Suprapubic skin (tissue), 4 donors: ENCODE results near the gene RNF144B. TPM values are rescaled to one million over a fixed set of nuclear protein-coding genes. Genes with fewer than 3 reads are reported as not detected.
A peak's percentile ranks its signal among the peaks of the same experiment; 100 is the strongest.

Source experiments
- DNase-seq, 2 donors: peaks; one replicate each; pipeline ENCODE4 v3.0.0-alpha.2; 2019; ENCODE audit warnings: low spot score in 2 of 2
- H3K27ac ChIP-seq: fragments of 200-600 bp; sonication (generic); one replicate; pipeline ENCODE4 v1.5.1; 2019
- H3K27me3 ChIP-seq: fragments of 200-600 bp; sonication (generic); one replicate; pipeline ENCODE4 v1.5.1; 2019
- H3K36me3 ChIP-seq: fragments of 200-600 bp; sonication (generic); one replicate; pipeline ENCODE4 v1.5.1; 2019
- H3K4me1 ChIP-seq: fragments of 200-600 bp; sonication (generic); one replicate; pipeline ENCODE4 v1.5.1; 2019
- H3K4me3 ChIP-seq: fragments of 200-600 bp; sonication (generic); one replicate; pipeline ENCODE4 v1.5.1; 2019; ENCODE audit warnings: mild to moderate bottlenecking
- H3K9me3 ChIP-seq: fragments of 200-600 bp; sonication (generic); one replicate; pipeline ENCODE4 v1.5.1; 2019
- CTCF ChIP-seq, 2 donors: fragments of 200-600 bp in 1 of 2; fragments of 450-650 bp in 1 of 2; sonication (generic) in 1 of 2; IDR thresholded peaks; one replicate each; pipeline ENCODE4 v1.5.1; 2016 to 2019; ENCODE audit warnings: antibody characterized with exemption in 2 of 2, mild to moderate bottlenecking in 1 of 2, moderate library complexity in 1 of 2
- EP300 ChIP-seq: sonication (generic); formaldehyde crosslinking; IDR thresholded peaks from one replicate; pipeline ENCODE4 v1.6.1; 2017; ENCODE audit warnings: antibody characterized with exemption
- POLR2A ChIP-seq, 2 donors: fragments of 450-650 bp; IDR thresholded peaks; one replicate each; pipeline ENCODE4 v1.6.1; 2017; ENCODE audit warnings: antibody characterized with exemption in 2 of 2, mild to moderate bottlenecking in 2 of 2, moderate library complexity in 2 of 2
- POLR2AphosphoS5 ChIP-seq, 3 donors: sonication (generic); formaldehyde crosslinking; IDR thresholded peaks; one replicate each; pipeline ENCODE4 v1.6.1; 2017; ENCODE audit warnings: antibody characterized with exemption in 3 of 3
- WGBS: methylation state at CpG from one replicate; pipeline ENCODE4 v1.1.5; 2018; 5-methylcytosine and 5-hydroxymethylcytosine counted together
- total RNA-seq, 4 donors: library from RNA; depleted of rRNA; stranded (reverse); fragments of >200 nt; gene quantifications; one replicate each; pipeline ENCODE4 v1.1.0, GENCODE V29; 2016

RNF144B gene
- total RNA-seq, 4 donors from 2014 or later: 27.8 to 48.4 (median 38.7) TPM

GRCh38 chr6:18423426-18423825, 36.3 kb downstream of the RNF144B start:
- Histone ChIP-seq H3K4me3 (no peak overlapping the region), H3K4me1 (peaks cover 4% of the 10 kb centered on the region), H3K27me3 (no peaks in the 10 kb centered on the region), H3K36me3 (no peaks in the 10 kb centered on the region), H3K27ac (no peak overlapping the region), H3K9me3 (no peaks in the 10 kb centered on the region)
- 84% methylated on average over 3 of the region's 3 CpGs for WGBS
- TF ChIP-seq CTCF (IDR thresholded peaks at IDR 0.05) (no peak), POLR2AphosphoS5 (IDR thresholded peaks at IDR 0.05) (no peak), EP300 (no peak), POLR2A (IDR thresholded peaks at IDR 0.05) (no peak)
- no peak for DNase-seq

- DNase-seq: no peak
- Histone ChIP-seq H3K4me3 (no peak overlapping the region), H3K9me3 (no peaks in the 10 kb centered on the region), H3K4me1 (peaks cover 4% of the 10 kb centered on the region), H3K27me3 (no peaks in the 10 kb centered on the region), H3K36me3 (no peaks in the 10 kb centered on the region), H3K27ac (no peak overlapping the region)
- no peak for TF ChIP-seq CTCF (IDR thresholded peaks at IDR 0.05)
- no peak for TF ChIP-seq POLR2AphosphoS5 (IDR thresholded peaks at IDR 0.05)
- no peak for TF ChIP-seq POLR2A (IDR thresholded peaks at IDR 0.05)
- TF ChIP-seq EP300: no peak
- 57% methylated on average over 2 of the region's 2 CpGs for WGBS
Measured at GRCh38 chr6:18424201-18424600, 37.1 kb downstream of the RNF144B start.

GRCh38 chr6:18425218-18425617, 38.1 kb downstream of the RNF144B start:
- TF ChIP-seq POLR2AphosphoS5 (IDR thresholded peaks at IDR 0.05) (no peak), EP300 (no peak), CTCF (IDR thresholded peaks at IDR 0.05) (no peak), POLR2A (IDR thresholded peaks at IDR 0.05) (no peak)

GRCh38 chr6:18427296-18427695, 40.1 kb downstream of the RNF144B start:
- Histone ChIP-seq H3K36me3 (peaks cover 3% of the 10 kb centered on the region), H3K27ac (no peak overlapping the region), H3K4me3 (no peak overlapping the region), H3K27me3 (no peaks in the 10 kb centered on the region), H3K9me3 (no peaks in the 10 kb centered on the region), H3K4me1 (peaks cover 4% of the 10 kb centered on the region)
- no peak for DNase-seq
- 62% methylated on average over 2 of the region's 2 CpGs for WGBS
- no peak for TF ChIP-seq POLR2AphosphoS5 (IDR thresholded peaks at IDR 0.05)
- TF ChIP-seq POLR2A (IDR thresholded peaks at IDR 0.05): no peak
- no peak for TF ChIP-seq EP300
- TF ChIP-seq CTCF (IDR thresholded peaks at IDR 0.05): no peak

More at GRCh38 chr6:18425218-18425617, 38.1 kb downstream of the RNF144B start:
- DNase-seq: no peak
- H3K4me1 ChIP-seq: peaks cover 4% of the 10 kb centered on the region
- peak overlapping the region; percentile 24 for H3K27ac ChIP-seq
- H3K4me3 ChIP-seq: no peak overlapping the region
- 80% methylated on average over 2 of the region's 2 CpGs for WGBS
- H3K36me3 ChIP-seq: no peaks in the 10 kb centered on the region
- no peaks in the 10 kb centered on the region for H3K9me3 ChIP-seq
- H3K27me3 ChIP-seq: no peaks in the 10 kb centered on the region

- Histone ChIP-seq H3K27me3 (no peaks in the 10 kb centered on the region), H3K36me3 (peaks cover 3% of the 10 kb centered on the region), H3K9me3 (no peaks in the 10 kb centered on the region), H3K27ac (no peak overlapping the region), H3K4me1 (peaks cover 3% of the 10 kb centered on the region), H3K4me3 (no peak overlapping the region)
- DNase-seq: no peak
- 93% methylated on average over 4 of the region's 4 CpGs for WGBS
- TF ChIP-seq POLR2A (IDR thresholded peaks at IDR 0.05) (no peak), EP300 (no peak), POLR2AphosphoS5 (IDR thresholded peaks at IDR 0.05) (no peak), CTCF (IDR thresholded peaks at IDR 0.05) (no peak)
Measured at GRCh38 chr6:18429655-18430297, 42.6 kb downstream of the RNF144B start.
